T47D (cell line): ENCODE data around the gene RTN4RL1.

Experiments
- DNase-seq, 2 experiments: peaks; one replicate each; pipeline versions ENCODE4 v3.0.0 to v3.0.0-alpha.2; 2011 to 2012; ENCODE audit warnings: low read depth in 1 of 2, low spot score in 1 of 2
- JUND ChIP-seq: IDR thresholded peaks from 2 replicates; pipeline ENCODE4 v1.6.1; 2012; ENCODE audit warnings: low read depth
- in situ Hi-C: cut with HindIII; loops from 2 replicates; pipeline ENCODE4 v1.10.0; 2016; ENCODE audit warnings: low sequenced_read_pairs, low pct_unique_long_range_greater_than_20kb

RTN4RL1 gene

GRCh38 chr17:2025220-2025621 is at the start of gene RTN4RL1:
Gene RTN4RL1, minus strand, starts transcription at chr17:2025334. Its CDS starts 469 bp downstream, at chr17:2024865.
- DNase-seq: peak; percentile 80 to 96
- TF ChIP-seq JUND: no peak
- in situ Hi-C loops: no loop called here

GRCh38 chr17:2074919-2075318 is 49.8 kb upstream of the RTN4RL1 start:
- DNase-seq: no peak
- no peak for TF ChIP-seq JUND
- in situ Hi-C loops: no loop called here

GRCh38 chr17:2071455-2072281 is 46.5 kb upstream of the RTN4RL1 start:
- DNase-seq: no peak
- in situ Hi-C loops: no loop called here
- no peak for TF ChIP-seq JUND

GRCh38 chr17:2071024-2071385 is 45.9 kb upstream of the RTN4RL1 start:
- no peak for TF ChIP-seq JUND
- in situ Hi-C loops: no loop called here
- no peak for DNase-seq

- TF ChIP-seq JUND: no peak
- in situ Hi-C loops: no loop called here
- no peak for DNase-seq
These were observed 45.3 kb upstream of the RTN4RL1 start for GRCh38 chr17:2070241-2071023.

GRCh38 chr17:2068519-2069051 is 43.5 kb upstream of the RTN4RL1 start:
- TF ChIP-seq JUND: no peak
- in situ Hi-C loops: no loop called here
- DNase-seq: no peak

GRCh38 chr17:2068031-2068518 is 42.9 kb upstream of the RTN4RL1 start:
- in situ Hi-C loops: no loop called here
- DNase-seq: no peak
- no peak for TF ChIP-seq JUND

- no peak for TF ChIP-seq JUND
- DNase-seq: no peak
- in situ Hi-C loops: no loop called here
These were observed 42.5 kb upstream of the RTN4RL1 start for GRCh38 chr17:2067608-2068024.

- no peak for DNase-seq
- in situ Hi-C loops: no loop called here
- TF ChIP-seq JUND: no peak
These were observed 42.0 kb upstream of the RTN4RL1 start for GRCh38 chr17:2067048-2067561.

GRCh38 chr17:2065949-2066400 is 40.8 kb upstream of the RTN4RL1 start:
- no peak for DNase-seq
- in situ Hi-C loops: no loop called here
- no peak for TF ChIP-seq JUND

- in situ Hi-C loops: no loop called here
- no peak for TF ChIP-seq JUND
- no peak for DNase-seq
These were observed 40.0 kb upstream of the RTN4RL1 start for GRCh38 chr17:2064980-2065785.

GRCh38 chr17:2064520-2064971 is 39.4 kb upstream of the RTN4RL1 start:
- in situ Hi-C loops: no loop called here
- no peak for TF ChIP-seq JUND
- no peak for DNase-seq
